Brain microvascular endothelial cell (primary cell): Measurements from ENCODE around the gene C5.

Experiments
- DNase-seq: peaks from one replicate; pipeline ENCODE4 v3.0.0-alpha.2; 2020
- H3K27ac ChIP-seq: fragments of 250-450 bp; sonication (Bioruptor Pico); 2 replicates; pipeline ENCODE4 v1.5.1; 2020; ENCODE audit warnings: mild to moderate bottlenecking, moderate library complexity
- H3K27me3 ChIP-seq: fragments of 250-450 bp; sonication (Bioruptor Pico); replicated peaks from 2 replicates; pipeline ENCODE4 v1.5.1; 2020; ENCODE audit warnings: mild to moderate bottlenecking
- H3K36me3 ChIP-seq: fragments of 250-450 bp; sonication (Bioruptor Pico); replicated peaks from 2 replicates; pipeline ENCODE4 v1.5.1; 2020; ENCODE audit warnings: mild to moderate bottlenecking
- H3K4me3 ChIP-seq: 2 replicates; pipeline ENCODE4 v1.5.1; 2011; ENCODE audit warnings: low read depth, mild to moderate bottlenecking, control low read depth, low read length, moderate library complexity
- CTCF ChIP-seq: IDR thresholded peaks from 2 replicates; pipeline ENCODE4 v1.5.1; 2011; ENCODE audit warnings: low read depth, mild to moderate bottlenecking, moderate library complexity, low read length, control low read depth, inconsistent platforms; ENCODE audit errors: missing control alignments
- in situ Hi-C: cut with HindIII; loops from 2 replicates; pipeline ENCODE4 v1.10.0; 2017; ENCODE audit warnings: low sequenced_read_pairs, low pct_ligation_motif_present

The C5 gene

GRCh38 chr9:120923620-120924328 lies 126.3 kb downstream of the C5 start:
- in situ Hi-C loops, result no loop called here
- Histone ChIP-seq H3K4me3 (no peak overlapping the region), H3K27ac (no peak overlapping the region), H3K36me3 (no peaks in the 10 kb centered on the region), H3K27me3 (no peaks in the 10 kb centered on the region)
- TF ChIP-seq CTCF, result no peak
- no peak for DNase-seq

- no peak overlapping the region for H3K27ac ChIP-seq
- no peak overlapping the region for H3K4me3 ChIP-seq
- no peak for DNase-seq
- no peaks in the 10 kb centered on the region for H3K36me3 ChIP-seq
- H3K27me3 ChIP-seq, result no peaks in the 10 kb centered on the region
- no peak for TF ChIP-seq CTCF
- in situ Hi-C loops, result no loop called here
Measured at GRCh38 chr9:120922404-120923195, 127.5 kb downstream of the C5 start.

GRCh38 chr9:120921661-120922181 lies 128.4 kb downstream of the C5 start:
- Histone ChIP-seq H3K36me3 (no peaks in the 10 kb centered on the region), H3K27ac (no peak overlapping the region), H3K27me3 (no peaks in the 10 kb centered on the region), H3K4me3 (no peak overlapping the region)
- in situ Hi-C loops, result no loop called here
- DNase-seq, result no peak
- peak; percentile 50 for TF ChIP-seq CTCF

GRCh38 chr9:120920806-120921178 lies 129.3 kb downstream of the C5 start:
- no peak overlapping the region for H3K27ac ChIP-seq
- DNase-seq, result no peak
- H3K36me3 ChIP-seq, result no peaks in the 10 kb centered on the region
- H3K27me3 ChIP-seq, result no peaks in the 10 kb centered on the region
- no peak overlapping the region for H3K4me3 ChIP-seq
- TF ChIP-seq CTCF, result no peak
- in situ Hi-C loops, result no loop called here

GRCh38 chr9:120919843-120920805 lies 130.0 kb downstream of the C5 start:
- in situ Hi-C loops, result no loop called here
- H3K36me3 ChIP-seq, result no peaks in the 10 kb centered on the region
- no peak overlapping the region for H3K27ac ChIP-seq
- no peak for TF ChIP-seq CTCF
- H3K27me3 ChIP-seq, result no peaks in the 10 kb centered on the region
- no peak overlapping the region for H3K4me3 ChIP-seq
- no peak for DNase-seq
